Bronchial epithelial cell (primary cell): ENCODE results near the gene LRP5. TPM values are rescaled to one million over a fixed set of nuclear protein-coding genes. Genes with fewer than 3 reads are reported as not detected.
A peak's percentile ranks its signal among the peaks of the same experiment; 100 is the strongest.

ENCODE experiments used
- DNase-seq: peaks from one replicate; pipeline ENCODE4 v3.0.0-alpha.2; 2010; ENCODE audit warnings: low read depth
- FAIRE-seq: peaks from 2 replicates; lab custom pipeline; 2011; peaks lifted over from hg19 to GRCh38; lab: Jason Lieb, UNC
- H3K27me3 ChIP-seq: 2 replicates; pipeline ENCODE4 v1.5.1; 2011; ENCODE audit warnings: low read length; ENCODE audit not compliant: control insufficient read depth, insufficient read depth
- H3K36me3 ChIP-seq: 2 replicates; pipeline ENCODE4 v1.5.1; 2011; ENCODE audit warnings: low read length; ENCODE audit not compliant: control insufficient read depth, insufficient read depth
- H3K4me3 ChIP-seq: 2 replicates; pipeline ENCODE4 v1.5.1; 2011; ENCODE audit warnings: mild to moderate bottlenecking, low read depth, low read length, control low read depth
- CTCF ChIP-seq: IDR thresholded peaks from 2 replicates; pipeline ENCODE4 v1.5.1; 2011; ENCODE audit warnings: mild to moderate bottlenecking, moderate library complexity, low read length, control low read depth, inconsistent platforms; ENCODE audit not compliant: insufficient read depth, severe bottlenecking
- total RNA-seq: library from RNA; depleted of rRNA; stranded (reverse); fragments of >200 nt; gene quantifications from 2 replicates; pipeline ENCODE4 v1.2.1, GENCODE V29; 2014

LRP5 gene
- total RNA-seq, 1 donor from 2014 or later: 21.6 TPM

- FAIRE-seq (no peak), DNase-seq (no peak)
- H3K36me3 ChIP-seq: no peaks in the 10 kb centered on the region
- H3K4me3 ChIP-seq: no peak overlapping the region
- TF ChIP-seq CTCF: no peak
- no peaks in the 10 kb centered on the region for H3K27me3 ChIP-seq
Measured at GRCh38 chr11:68309621-68310185, 2.7 kb upstream of the LRP5 start.

DNA sequence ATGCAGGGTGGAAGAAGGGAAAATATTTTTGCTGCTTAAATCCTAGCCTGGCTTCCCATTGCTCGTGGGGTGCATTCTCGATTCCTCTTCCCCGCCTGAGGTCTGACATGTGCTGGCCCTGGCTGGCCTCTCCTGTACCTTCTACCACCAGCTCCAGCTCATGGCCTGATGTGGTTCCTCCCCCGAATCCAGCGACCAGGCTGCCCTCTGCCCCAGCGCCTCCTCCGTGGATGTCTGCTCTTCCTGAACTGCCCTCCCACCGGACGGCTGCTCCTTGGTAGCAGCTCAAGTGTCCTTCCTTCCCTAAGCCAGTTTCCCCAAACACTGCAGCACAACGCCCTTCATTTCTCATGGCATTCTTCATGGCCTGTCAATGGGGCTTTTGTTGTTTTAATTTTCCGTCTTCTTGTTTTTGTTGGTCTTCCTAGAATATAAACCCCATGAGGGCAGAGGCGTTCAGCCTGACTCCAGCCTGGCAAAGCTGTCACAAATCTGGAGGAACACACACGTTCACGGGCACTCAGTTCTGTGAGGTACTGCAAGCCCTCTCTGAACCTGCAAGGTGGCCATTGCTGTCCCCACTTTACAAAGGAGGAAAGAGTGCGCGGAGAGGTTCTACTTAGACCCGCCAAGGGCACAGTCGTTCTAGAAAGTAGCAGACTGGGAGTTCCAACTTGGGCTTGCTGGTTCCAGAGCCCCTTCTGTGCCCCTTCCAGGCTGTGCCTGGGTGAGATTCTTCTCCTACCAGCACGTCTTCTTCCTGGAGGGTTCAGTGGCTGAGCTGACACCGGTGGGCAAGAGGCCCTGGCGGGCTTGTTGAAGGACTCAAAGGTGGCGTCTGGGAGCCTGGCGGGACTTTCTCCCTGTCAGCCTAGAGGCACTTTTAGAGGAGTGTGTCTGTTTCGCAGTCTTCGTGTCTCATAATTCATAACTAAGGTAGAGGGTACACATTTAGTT lies 953 bp upstream of the LRP5 start:
- no peak for TF ChIP-seq CTCF
- H3K27me3 ChIP-seq: no peaks in the 10 kb centered on the region
- FAIRE-seq: no peak
- H3K36me3 ChIP-seq: no peaks in the 10 kb centered on the region
- DNase-seq: no peak
- H3K4me3 ChIP-seq: no peak overlapping the region

- H3K4me3 ChIP-seq: peak overlapping the region; percentile 55
- H3K36me3 ChIP-seq: no peaks in the 10 kb centered on the region
- FAIRE-seq (no peak), DNase-seq (no peak)
- H3K27me3 ChIP-seq: no peaks in the 10 kb centered on the region
- TF ChIP-seq CTCF: no peak
Measured at GRCh38 chr11:68312780-68313573, 586 bp downstream of the LRP5 start.

GRCh38 chr11:68313574-68314202 lies 1.3 kb downstream of the LRP5 start:
- Histone ChIP-seq H3K4me3 (peak overlapping the region; percentile 55), H3K27me3 (no peaks in the 10 kb centered on the region), H3K36me3 (no peaks in the 10 kb centered on the region)
- DNase-seq (no peak), FAIRE-seq (no peak)
- no peak for TF ChIP-seq CTCF
